ENCODE results near the gene GPRC5A.

GRCh38 chr12:12885096-12885792 is 6.1 kb upstream of the GPRC5A start:
- TF ChIP-seq CTCF (conservative IDR thresholded peaks at IDR 0.05; ENCODE audit: low read depth in 2 of 2) (no peak), EZH2 (IDR thresholded peaks at IDR 0.05; ENCODE audit: low read depth, unreplicated experiment) (no peak), EZH2phosphoT487 (IDR thresholded peaks at IDR 0.05; ENCODE audit: unreplicated experiment) (no peak), CREB1 (CRISPR knock-in tag; IDR thresholded peaks at IDR 0.05; ENCODE audit: low read depth) (no peak), POLR2AphosphoS5 (IDR thresholded peaks at IDR 0.05; ENCODE audit: low read depth) (no peak), REST (IDR thresholded peaks at IDR 0.05; ENCODE audit: unreplicated experiment) (no peak), JUNB (IDR thresholded peaks at IDR 0.05; ENCODE audit: unreplicated experiment) (no peak)

All from GM23338 (cell line).